GM23248 (cell line): ENCODE measurements around the gene FAM118A.

Experiments
- EZH2 ChIP-seq: fragments of 200-600 bp; sonication (generic); IDR thresholded peaks from 2 replicates; pipeline ENCODE4 v1.6.1; 2018; ENCODE audit warnings: antibody characterized with exemption, mild to moderate bottlenecking; ENCODE audit not compliant: insufficient read depth, poor library complexity, severe bottlenecking
- EZH2phosphoT487 ChIP-seq: fragments of 200-600 bp; sonication (generic); IDR thresholded peaks from 2 replicates; pipeline ENCODE4 v1.6.1; 2018; ENCODE audit warnings: antibody characterized with exemption, moderate library complexity, mild to moderate bottlenecking, low read depth; ENCODE audit not compliant: insufficient read depth

- TF ChIP-seq EZH2: no peak
- TF ChIP-seq EZH2phosphoT487: no peak
Observed at GRCh38 chr22:45335854-45336522, 26.3 kb downstream of the FAM118A start.
